ENCODE results near the gene METTL15.

Gene METTL15

GRCh38 chr11:28142724-28143123 is 34.5 kb downstream of the METTL15 start:
- TF ChIP-seq EZH2phosphoT487 (IDR thresholded peaks at IDR 0.05; ENCODE audit: low read depth) (no peak), CTCF (IDR thresholded peaks at IDR 0.05; ENCODE audit: low read depth, low read length) (no peak)
- Histone ChIP-seq H3K4me2 (ENCODE audit: low read length) (no peak overlapping the region), H3K9ac (ENCODE audit: low read length) (no peak overlapping the region), H4K20me1 (ENCODE audit: insufficient read depth, low read length) (no peaks in the 10 kb centered on the region), H3K27me3 (ENCODE audit: low read depth, low read length) (no peaks in the 10 kb centered on the region), H3K4me1 (ENCODE audit: low read length) (no peaks in the 10 kb centered on the region), H3K79me2 (ENCODE audit: low read length) (no peaks in the 10 kb centered on the region), H2AFZ (ENCODE audit: low read depth, low read length) (no peak overlapping the region), H3K4me3 (ENCODE audit: low read length) (no peak overlapping the region), H3K9me3 (ENCODE audit: insufficient read depth, low read length) (no peaks in the 10 kb centered on the region), H3K27ac (ENCODE audit: low read length) (no peak overlapping the region), H3K36me3 (replicated peaks; ENCODE audit: low read depth, low read length) (no peaks in the 10 kb centered on the region)

GRCh38 chr11:28144808-28145207 is 36.6 kb downstream of the METTL15 start:
- H3K4me3 ChIP-seq (ENCODE audit: low read length), result no peak overlapping the region
- TF ChIP-seq CTCF (IDR thresholded peaks at IDR 0.05; ENCODE audit: low read depth, low read length) (no peak), EZH2phosphoT487 (IDR thresholded peaks at IDR 0.05; ENCODE audit: low read depth) (no peak)
- H3K79me2 ChIP-seq (ENCODE audit: low read length), result no peaks in the 10 kb centered on the region
- H3K27ac ChIP-seq (ENCODE audit: low read length), result no peak overlapping the region
- H3K9ac ChIP-seq (ENCODE audit: low read length), result no peak overlapping the region
- H3K27me3 ChIP-seq (ENCODE audit: low read depth, low read length), result no peaks in the 10 kb centered on the region
- no peaks in the 10 kb centered on the region for H3K4me1 ChIP-seq (ENCODE audit: low read length)
- H2AFZ ChIP-seq (ENCODE audit: low read depth, low read length), result no peak overlapping the region
- H3K36me3 ChIP-seq (replicated peaks; ENCODE audit: low read depth, low read length), result no peaks in the 10 kb centered on the region
- no peaks in the 10 kb centered on the region for H3K9me3 ChIP-seq (ENCODE audit: insufficient read depth, low read length)
- no peak overlapping the region for H3K4me2 ChIP-seq (ENCODE audit: low read length)
- no peaks in the 10 kb centered on the region for H4K20me1 ChIP-seq (ENCODE audit: insufficient read depth, low read length)

GRCh38 chr11:28146123-28146751 is 38.0 kb downstream of the METTL15 start:
- TF ChIP-seq CTCF (IDR thresholded peaks at IDR 0.05; ENCODE audit: low read depth, low read length) (no peak), EZH2phosphoT487 (IDR thresholded peaks at IDR 0.05; ENCODE audit: low read depth) (no peak)
- Histone ChIP-seq H3K27me3 (ENCODE audit: low read depth, low read length) (no peaks in the 10 kb centered on the region), H2AFZ (ENCODE audit: low read depth, low read length) (no peak overlapping the region), H3K4me2 (ENCODE audit: low read length) (no peak overlapping the region), H3K9me3 (ENCODE audit: insufficient read depth, low read length) (no peaks in the 10 kb centered on the region), H3K9ac (ENCODE audit: low read length) (no peak overlapping the region), H3K79me2 (ENCODE audit: low read length) (no peaks in the 10 kb centered on the region), H3K4me1 (ENCODE audit: low read length) (no peaks in the 10 kb centered on the region), H3K4me3 (ENCODE audit: low read length) (no peak overlapping the region), H3K27ac (ENCODE audit: low read length) (no peak overlapping the region), H4K20me1 (ENCODE audit: insufficient read depth, low read length) (no peaks in the 10 kb centered on the region), H3K36me3 (replicated peaks; ENCODE audit: low read depth, low read length) (no peaks in the 10 kb centered on the region)

GRCh38 chr11:28152743-28153142 is 44.6 kb downstream of the METTL15 start:
- Histone ChIP-seq H3K9me3 (ENCODE audit: insufficient read depth, low read length) (no peaks in the 10 kb centered on the region), H3K27me3 (ENCODE audit: low read depth, low read length) (no peaks in the 10 kb centered on the region), H3K4me2 (ENCODE audit: low read length) (no peak overlapping the region), H3K4me1 (ENCODE audit: low read length) (no peaks in the 10 kb centered on the region), H3K27ac (ENCODE audit: low read length) (no peak overlapping the region), H4K20me1 (ENCODE audit: insufficient read depth, low read length) (no peaks in the 10 kb centered on the region), H3K9ac (ENCODE audit: low read length) (no peak overlapping the region), H2AFZ (ENCODE audit: low read depth, low read length) (no peak overlapping the region), H3K79me2 (ENCODE audit: low read length) (no peaks in the 10 kb centered on the region), H3K4me3 (ENCODE audit: low read length) (no peak overlapping the region), H3K36me3 (replicated peaks; ENCODE audit: low read depth, low read length) (no peaks in the 10 kb centered on the region)
- TF ChIP-seq CTCF (IDR thresholded peaks at IDR 0.05; ENCODE audit: low read depth, low read length), result no peak
- no peak for TF ChIP-seq EZH2phosphoT487 (IDR thresholded peaks at IDR 0.05; ENCODE audit: low read depth)
